CD4-positive, alpha-beta T cell treated with Interleukin-4 for 4 hours (primary cell): ENCODE results near the gene ATP9A.

ENCODE experiments used
- DNase-seq: peaks from one replicate; pipeline ENCODE4 v3.0.0-alpha.2; 2020

Gene ATP9A

GRCh38 chr20:51567622-51568021, 200.6 kb downstream of the ATP9A start:
- DNase-seq, result no peak

GRCh38 chr20:51566594-51566993, 201.6 kb downstream of the ATP9A start:
- DNase-seq, result no peak

GRCh38 chr20:51565298-51566144, 202.7 kb downstream of the ATP9A start:
- no peak for DNase-seq

GRCh38 chr20:51563486-51564332, 204.5 kb downstream of the ATP9A start:
- DNase-seq, result no peak

GRCh38 chr20:51563174-51563485, 205.1 kb downstream of the ATP9A start:
- DNase-seq, result no peak

- no peak for DNase-seq
These were observed 205.6 kb downstream of the ATP9A start for GRCh38 chr20:51562332-51563173.

GRCh38 chr20:51562027-51562331, 206.2 kb downstream of the ATP9A start:
- no peak for DNase-seq

- DNase-seq, result no peak
These were observed 207.5 kb downstream of the ATP9A start for GRCh38 chr20:51560550-51561307.

GRCh38 chr20:51560042-51560441, 208.1 kb downstream of the ATP9A start:
- no peak for DNase-seq

GRCh38 chr20:51554538-51555165, 213.5 kb downstream of the ATP9A start:
- peak; percentile 40 for DNase-seq

- no peak for DNase-seq
These were observed 214.2 kb downstream of the ATP9A start for GRCh38 chr20:51553897-51554486.

GRCh38 chr20:51551186-51551585, 217.0 kb downstream of the ATP9A start:
- no peak for DNase-seq

GRCh38 chr20:51549474-51549873, 218.7 kb downstream of the ATP9A start:
- no peak for DNase-seq

- no peak for DNase-seq
These were observed 220.2 kb downstream of the ATP9A start for GRCh38 chr20:51547951-51548350.
